ENCODE measurements around the gene DNAH2. TPM values are rescaled to one million over a fixed set of nuclear protein-coding genes. Genes with fewer than 3 reads are reported as not detected.

Gene DNAH2
- total and polyA plus RNA-seq, 2 experiments from 2014 or later = 0.77 to 2.1 TPM

DNA sequence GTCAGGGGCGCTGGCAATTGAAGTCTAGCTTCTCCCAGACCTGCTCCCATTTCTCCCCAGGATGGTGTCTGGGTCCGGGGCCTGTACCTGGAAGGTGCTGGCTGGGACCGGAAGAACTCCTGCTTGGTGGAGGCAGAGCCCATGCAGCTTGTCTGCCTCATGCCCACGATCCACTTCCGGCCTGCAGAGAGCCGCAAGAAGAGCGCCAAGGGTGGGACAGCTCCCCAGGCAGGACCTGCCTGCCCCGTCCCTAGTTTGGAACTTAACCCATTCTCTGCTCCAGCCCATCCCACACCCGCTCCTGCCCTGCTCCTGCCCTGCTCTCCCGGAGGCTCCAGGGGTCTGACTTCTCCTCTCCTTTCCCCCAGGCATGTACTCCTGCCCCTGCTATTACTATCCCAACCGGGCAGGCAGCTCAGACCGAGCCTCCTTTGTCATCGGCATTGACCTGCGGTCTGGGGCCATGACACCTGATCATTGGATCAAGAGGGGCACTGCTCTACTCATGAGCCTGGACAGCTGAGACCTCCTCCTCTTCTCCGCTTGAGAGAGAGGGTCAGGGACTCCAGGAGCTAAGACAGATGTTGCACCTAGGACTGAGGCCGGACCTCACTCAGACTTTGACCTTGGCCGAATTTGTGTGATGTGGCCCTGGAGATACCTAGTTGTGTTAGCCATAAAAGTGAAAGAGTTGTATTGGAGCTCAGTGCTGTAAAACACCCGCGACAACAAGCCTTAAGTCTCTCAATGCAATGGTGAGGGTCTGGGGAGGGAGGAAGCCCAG, 115.7 kb downstream of the DNAH2 start:
- H3K27ac ChIP-seq = peak overlapping the region; percentile 28
- no peaks in the 10 kb centered on the region for H3K9me3 ChIP-seq (ENCODE audit: low read depth)

DNA sequence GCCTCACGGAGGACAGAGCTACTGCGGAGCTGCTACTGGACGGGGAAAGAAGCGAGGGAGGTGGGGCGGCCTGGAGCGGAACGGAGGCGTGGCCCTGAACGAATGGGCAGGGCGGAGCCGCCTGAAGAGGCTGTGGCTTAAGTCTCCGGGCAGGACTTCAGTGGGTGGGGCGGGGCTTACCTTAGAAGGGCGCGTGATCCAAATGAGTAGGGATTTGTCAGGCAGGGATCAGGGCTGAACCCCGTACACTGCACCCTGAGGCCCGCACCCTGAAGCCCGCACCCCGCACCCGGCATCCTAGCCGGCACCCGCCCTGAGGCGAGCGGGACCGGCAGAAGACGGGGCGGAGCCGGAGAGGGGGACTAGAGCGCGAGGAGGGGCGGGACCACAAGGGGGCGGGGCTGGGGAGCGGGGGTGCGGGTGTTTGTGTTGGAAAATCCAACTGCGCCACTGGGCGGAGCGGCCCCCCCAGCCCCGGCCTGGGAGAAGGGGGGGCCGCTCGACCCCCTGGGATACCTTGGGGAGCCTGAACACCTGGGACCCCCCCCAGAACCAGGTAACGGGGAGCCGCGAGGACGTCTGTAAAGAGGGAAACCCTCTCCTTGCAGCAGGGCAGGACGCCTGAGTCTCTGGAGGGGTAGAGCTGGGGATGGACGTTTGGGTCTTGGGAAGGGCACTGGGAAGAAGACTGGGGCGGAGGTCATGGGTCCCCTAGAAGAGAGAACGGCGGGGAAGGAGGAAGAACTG, 116.4 kb downstream of the DNAH2 start, which contains the start of gene KDM6B:
Gene KDM6B (plus strand): TSS at position 423 of the 747 bp plus-strand sequence. CDS start 11,338 bp downstream, outside the sequence.
- Histone ChIP-seq H3K9me3 (ENCODE audit: low read depth) (no peaks in the 10 kb centered on the region), H3K4me3 (peak within 1 kb of the TSS; percentile 51), H3K4me1 (ENCODE audit: insufficient read depth) (peaks cover 12% of the 10 kb centered on the region), H3K9me2 (replicated peaks; ENCODE audit: insufficient read depth) (no peaks in the 10 kb centered on the region), H3K27me3 (no peaks in the 10 kb centered on the region), H3K4me2 (peak within 1 kb of the TSS; percentile 93), H4K20me1 (ENCODE audit: insufficient read depth, poor library complexity, severe bottlenecking) (peaks cover 5% of the 10 kb centered on the region), H2AFZ (peak within 1 kb of the TSS; percentile 57), H3K36me3 (replicated peaks; ENCODE audit: insufficient read depth, low read depth) (no peaks in the 10 kb centered on the region), H3K79me2 (peaks cover 13% of the 10 kb centered on the region), H3K27ac (peak within 1 kb of the TSS; percentile 95)
- peak; percentile 98 for DNase-seq (ENCODE audit: low spot score)
- 2% methylated on average over 28 of the region's 49 CpGs for WGBS (ENCODE audit: low lambda C conversion rate, missing lambda C conversion rate)
- TF ChIP-seq EZH2 (IDR thresholded peaks at IDR 0.05; ENCODE audit: borderline replicate concordance) (no peak), EZH2phosphoT487 (IDR thresholded peaks at IDR 0.05; ENCODE audit: low read depth, severe bottlenecking, unreplicated experiment) (no peak)
- TF ChIP-seq, protein P1, sequence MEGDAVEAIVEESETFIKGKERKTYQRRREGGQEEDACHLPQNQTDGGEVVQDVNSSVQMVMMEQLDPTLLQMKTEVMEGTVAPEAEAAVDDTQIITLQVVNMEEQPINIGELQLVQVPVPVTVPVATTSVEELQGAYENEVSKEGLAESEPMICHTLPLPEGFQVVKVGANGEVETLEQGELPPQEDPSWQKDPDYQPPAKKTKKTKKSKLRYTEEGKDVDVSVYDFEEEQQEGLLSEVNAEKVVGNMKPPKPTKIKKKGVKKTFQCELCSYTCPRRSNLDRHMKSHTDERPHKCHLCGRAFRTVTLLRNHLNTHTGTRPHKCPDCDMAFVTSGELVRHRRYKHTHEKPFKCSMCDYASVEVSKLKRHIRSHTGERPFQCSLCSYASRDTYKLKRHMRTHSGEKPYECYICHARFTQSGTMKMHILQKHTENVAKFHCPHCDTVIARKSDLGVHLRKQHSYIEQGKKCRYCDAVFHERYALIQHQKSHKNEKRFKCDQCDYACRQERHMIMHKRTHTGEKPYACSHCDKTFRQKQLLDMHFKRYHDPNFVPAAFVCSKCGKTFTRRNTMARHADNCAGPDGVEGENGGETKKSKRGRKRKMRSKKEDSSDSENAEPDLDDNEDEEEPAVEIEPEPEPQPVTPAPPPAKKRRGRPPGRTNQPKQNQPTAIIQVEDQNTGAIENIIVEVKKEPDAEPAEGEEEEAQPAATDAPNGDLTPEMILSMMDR (IDR thresholded peaks at IDR 0.05; ENCODE audit: poor library complexity) = no peak

More for the DNA sequence above, 115.7 kb downstream of the DNAH2 start:
- Histone ChIP-seq H3K4me1 (ENCODE audit: insufficient read depth) (peaks cover 6% of the 10 kb centered on the region), H3K4me2 (peak overlapping the region; percentile 93), H3K36me3 (replicated peaks; ENCODE audit: insufficient read depth, low read depth) (no peaks in the 10 kb centered on the region), H3K9me2 (replicated peaks; ENCODE audit: insufficient read depth) (no peaks in the 10 kb centered on the region), H2AFZ (peak overlapping the region; percentile 57), H3K4me3 (no peak overlapping the region), H3K79me2 (peaks cover 7% of the 10 kb centered on the region), H4K20me1 (ENCODE audit: insufficient read depth, poor library complexity, severe bottlenecking) (no peaks in the 10 kb centered on the region), H3K27me3 (no peaks in the 10 kb centered on the region)
- DNase-seq (ENCODE audit: low spot score) = peak; percentile 3
- TF ChIP-seq EZH2phosphoT487 (IDR thresholded peaks at IDR 0.05; ENCODE audit: low read depth, severe bottlenecking, unreplicated experiment) (no peak), EZH2 (IDR thresholded peaks at IDR 0.05; ENCODE audit: borderline replicate concordance) (no peak)
- 60% methylated on average over 19 of the region's 19 CpGs for WGBS (ENCODE audit: low lambda C conversion rate, missing lambda C conversion rate)

DNA sequence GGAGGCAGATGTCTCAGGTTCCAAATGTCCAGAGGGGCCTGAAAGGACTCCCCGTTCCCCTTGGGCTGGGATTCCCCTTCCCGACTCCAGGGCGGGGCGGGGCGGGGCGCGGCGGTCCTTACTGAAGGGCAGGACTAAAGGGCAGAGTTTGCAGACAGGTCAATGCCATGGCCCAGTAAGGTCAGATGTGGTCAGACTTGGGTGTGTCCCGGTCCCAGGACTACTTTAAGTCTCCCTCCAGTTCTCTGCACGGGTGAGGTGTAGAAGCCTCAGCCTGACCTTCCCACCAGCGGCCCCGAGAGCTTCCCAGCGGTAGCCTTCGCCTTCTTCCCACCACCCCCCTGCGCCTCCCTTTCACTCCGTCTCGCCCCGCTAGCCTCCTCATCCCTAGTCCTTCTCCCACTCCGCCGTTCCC, 117.0 kb downstream of the DNAH2 start:
- peak overlapping the region; percentile 95 for H3K27ac ChIP-seq
- peak overlapping the region; percentile 51 for H3K4me3 ChIP-seq
- H3K4me1 ChIP-seq (ENCODE audit: insufficient read depth) = peaks cover 18% of the 10 kb centered on the region
- no peaks in the 10 kb centered on the region for H3K9me2 ChIP-seq (replicated peaks; ENCODE audit: insufficient read depth)
- peak overlapping the region; percentile 57 for H2AFZ ChIP-seq
- H3K27me3 ChIP-seq = no peaks in the 10 kb centered on the region
- 0% methylated on average over 13 of the region's 20 CpGs for WGBS (ENCODE audit: low lambda C conversion rate, missing lambda C conversion rate)
- no peaks in the 10 kb centered on the region for H3K36me3 ChIP-seq (replicated peaks; ENCODE audit: insufficient read depth, low read depth)
- peaks cover 10% of the 10 kb centered on the region for H4K20me1 ChIP-seq (ENCODE audit: insufficient read depth, poor library complexity, severe bottlenecking)
- H3K9me3 ChIP-seq (ENCODE audit: low read depth) = no peaks in the 10 kb centered on the region
- peak overlapping the region; percentile 93 for H3K4me2 ChIP-seq
- TF ChIP-seq, protein P1 (IDR thresholded peaks at IDR 0.05; ENCODE audit: poor library complexity) = no peak
- TF ChIP-seq EZH2 (IDR thresholded peaks at IDR 0.05; ENCODE audit: borderline replicate concordance) = no peak
- no peak for TF ChIP-seq EZH2phosphoT487 (IDR thresholded peaks at IDR 0.05; ENCODE audit: low read depth, severe bottlenecking, unreplicated experiment)
- DNase-seq (ENCODE audit: low spot score) = peak; percentile 71
- peaks cover 19% of the 10 kb centered on the region for H3K79me2 ChIP-seq

All from hepatocyte (in vitro differentiated cells).